Vagina (tissue), 2 donors: ENCODE measurements around the gene CFAP68. TPM values are rescaled to one million over a fixed set of nuclear protein-coding genes. Genes with fewer than 3 reads are reported as not detected.

Experiments used
- DNase-seq, 2 donors: peaks; one replicate each; pipeline ENCODE4 v3.0.0-alpha.2; 2017; ENCODE audit errors: extremely low spot score in 2 of 2
- H3K27ac ChIP-seq: fragments of 200-600 bp; sonication (generic); one replicate; pipeline ENCODE4 v1.5.1; 2019
- H3K27me3 ChIP-seq: fragments of 200-600 bp; sonication (generic); one replicate; pipeline ENCODE4 v1.5.1; 2019
- H3K36me3 ChIP-seq, 2 donors: fragments of 200-600 bp; sonication (generic); one replicate each; pipeline ENCODE4 v1.5.1; 2017 to 2019
- H3K4me1 ChIP-seq: fragments of 200-600 bp; sonication (generic); one replicate; pipeline ENCODE4 v1.5.1; 2019
- H3K4me3 ChIP-seq, 2 donors: fragments of 200-600 bp; sonication (generic); 1 replicate in 1 of 2; 2 replicates in 1 of 2; pipeline ENCODE4 v1.5.1; 2016 to 2019
- H3K9me3 ChIP-seq: fragments of 200-600 bp; sonication (generic); one replicate; pipeline ENCODE4 v1.5.1; 2019
- POLR2A ChIP-seq, 2 donors: fragments of 450-650 bp; IDR thresholded peaks; one replicate each; pipeline ENCODE4 v1.6.1; 2017; ENCODE audit warnings: antibody characterized with exemption in 2 of 2, mild to moderate bottlenecking in 2 of 2, moderate library complexity in 2 of 2
- POLR2AphosphoS5 ChIP-seq, 2 donors: sonication (generic); formaldehyde crosslinking; IDR thresholded peaks; one replicate each; pipeline ENCODE4 v1.9.0; 2017; ENCODE audit warnings: antibody characterized with exemption in 2 of 2, mild to moderate bottlenecking in 2 of 2, low read depth in 1 of 2; ENCODE audit not compliant: insufficient read depth in 1 of 2
- intact Hi-C: fragments of 100-400 bp; cut with DNase I; formaldehyde crosslinking; loops from one replicate; pipeline ENCODE4 v1.15.1; 2023
- total RNA-seq: library from RNA; depleted of rRNA; stranded (reverse); fragments of >200 nt; gene quantifications from one replicate; pipeline ENCODE4 v1.2.3, GENCODE V29; 2016
- TF ChIP-seq, protein P1 (sequence below), 3 experiments: fragments of 450-650 bp in 2 of 3; fragments of 200-600 bp in 1 of 3; sonication (generic) in 1 of 3; IDR thresholded peaks; one replicate each; pipeline ENCODE4 v1.5.1; 2017 to 2019; ENCODE audit warnings: antibody characterized with exemption in 3 of 3, mild to moderate bottlenecking in 2 of 3, moderate library complexity in 2 of 3

The CFAP68 gene
- total RNA-seq, 1 donor from 2014 or later: 22.6 TPM

DNA sequence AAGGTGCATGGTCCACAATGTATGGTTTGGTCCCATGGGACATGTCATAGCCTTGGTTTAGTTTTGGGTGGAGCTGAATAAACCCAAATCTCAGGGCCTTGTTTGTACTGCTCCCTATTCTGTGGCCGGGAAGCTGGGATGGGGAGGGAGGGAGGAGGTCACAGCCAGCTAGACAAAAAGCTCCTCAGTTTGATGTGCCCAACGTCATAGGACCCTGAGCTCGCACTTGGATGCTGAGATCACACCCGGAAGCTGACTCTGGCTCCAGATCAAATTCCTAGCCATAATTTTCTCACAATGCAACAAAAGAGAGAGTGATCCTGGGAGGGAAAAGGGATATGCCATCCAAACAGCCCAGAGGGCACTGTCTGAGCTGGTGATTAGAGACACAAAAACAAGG, 34.7 kb downstream of the CFAP68 start:
- H3K9me3 ChIP-seq: no peaks in the 10 kb centered on the region
- TF ChIP-seq, protein P1, sequence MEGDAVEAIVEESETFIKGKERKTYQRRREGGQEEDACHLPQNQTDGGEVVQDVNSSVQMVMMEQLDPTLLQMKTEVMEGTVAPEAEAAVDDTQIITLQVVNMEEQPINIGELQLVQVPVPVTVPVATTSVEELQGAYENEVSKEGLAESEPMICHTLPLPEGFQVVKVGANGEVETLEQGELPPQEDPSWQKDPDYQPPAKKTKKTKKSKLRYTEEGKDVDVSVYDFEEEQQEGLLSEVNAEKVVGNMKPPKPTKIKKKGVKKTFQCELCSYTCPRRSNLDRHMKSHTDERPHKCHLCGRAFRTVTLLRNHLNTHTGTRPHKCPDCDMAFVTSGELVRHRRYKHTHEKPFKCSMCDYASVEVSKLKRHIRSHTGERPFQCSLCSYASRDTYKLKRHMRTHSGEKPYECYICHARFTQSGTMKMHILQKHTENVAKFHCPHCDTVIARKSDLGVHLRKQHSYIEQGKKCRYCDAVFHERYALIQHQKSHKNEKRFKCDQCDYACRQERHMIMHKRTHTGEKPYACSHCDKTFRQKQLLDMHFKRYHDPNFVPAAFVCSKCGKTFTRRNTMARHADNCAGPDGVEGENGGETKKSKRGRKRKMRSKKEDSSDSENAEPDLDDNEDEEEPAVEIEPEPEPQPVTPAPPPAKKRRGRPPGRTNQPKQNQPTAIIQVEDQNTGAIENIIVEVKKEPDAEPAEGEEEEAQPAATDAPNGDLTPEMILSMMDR (IDR thresholded peaks at IDR 0.05): no peak
- peak in 1 of 2 donors; percentile 52 for TF ChIP-seq POLR2AphosphoS5 (IDR thresholded peaks at IDR 0.05; ENCODE audit: insufficient read depth in 1 of 2, low read depth in 1 of 2)
- peak in 1 of 2 donors; percentile 35 for TF ChIP-seq POLR2A (IDR thresholded peaks at IDR 0.05)
- no peaks in the 10 kb centered on the region for H3K27me3 ChIP-seq
- intact Hi-C loops: no loop called here
- no peak for DNase-seq
- H3K36me3 ChIP-seq: no peaks in the 10 kb centered on the region
- peak overlapping the region; percentile 58 to 69 for H3K4me3 ChIP-seq
- peaks cover 46% of the 10 kb centered on the region for H3K4me1 ChIP-seq
- H3K27ac ChIP-seq: peak overlapping the region; percentile 99

DNA sequence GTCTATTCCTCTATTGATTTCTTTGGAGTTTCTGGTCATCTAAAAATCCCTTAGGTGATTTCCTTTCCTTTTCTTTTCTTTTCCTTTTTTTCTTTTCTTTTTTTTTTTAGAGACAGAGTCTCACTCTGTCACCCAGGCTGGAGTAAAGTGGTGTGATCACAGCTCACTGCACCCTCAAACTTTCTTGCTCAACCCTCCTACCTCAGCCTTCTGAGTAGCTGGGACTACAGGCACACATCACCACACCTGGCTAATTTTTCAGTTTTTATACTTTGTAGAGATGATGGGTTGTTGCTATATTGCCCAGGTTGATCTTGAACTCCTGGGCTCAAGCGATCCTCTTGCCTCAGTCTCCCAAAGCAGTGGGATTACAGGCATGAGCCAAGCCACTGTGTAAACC, 37.4 kb downstream of the CFAP68 start:
- TF ChIP-seq POLR2AphosphoS5 (IDR thresholded peaks at IDR 0.05; ENCODE audit: insufficient read depth in 1 of 2, low read depth in 1 of 2) (no peak), POLR2A (IDR thresholded peaks at IDR 0.05) (no peak)
- TF ChIP-seq, protein P1 (IDR thresholded peaks at IDR 0.05): no peak

DNA sequence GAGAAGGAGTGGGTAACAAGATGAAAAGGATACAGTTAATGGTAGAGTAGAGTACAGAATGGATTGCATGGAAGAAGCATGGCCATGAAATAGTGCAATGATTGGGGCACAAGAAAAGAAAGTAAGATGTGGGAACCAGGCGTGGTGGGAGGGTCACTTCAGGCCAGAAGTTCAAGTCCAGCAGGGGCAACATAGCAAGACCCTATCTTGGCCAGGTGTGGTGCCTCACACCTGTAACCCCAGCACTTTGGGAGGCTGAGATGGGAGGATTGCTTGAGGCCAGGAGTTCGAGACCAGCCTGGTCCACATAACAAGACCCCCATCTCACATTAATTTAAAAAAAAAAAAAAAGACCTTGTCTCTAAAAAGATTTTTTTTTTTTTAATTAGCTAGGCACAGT, 38.0 kb downstream of the CFAP68 start:
- H3K36me3 ChIP-seq: no peaks in the 10 kb centered on the region
- no peak overlapping the region for H3K27ac ChIP-seq
- H3K4me1 ChIP-seq: peaks cover 25% of the 10 kb centered on the region
- no peaks in the 10 kb centered on the region for H3K27me3 ChIP-seq
- no peak overlapping the region for H3K4me3 ChIP-seq
- H3K9me3 ChIP-seq: no peaks in the 10 kb centered on the region
- no peak for DNase-seq
- intact Hi-C loops: no loop called here
- no peak for TF ChIP-seq POLR2A (IDR thresholded peaks at IDR 0.05)
- no peak for TF ChIP-seq POLR2AphosphoS5 (IDR thresholded peaks at IDR 0.05; ENCODE audit: insufficient read depth in 1 of 2, low read depth in 1 of 2)
- TF ChIP-seq, protein P1 (IDR thresholded peaks at IDR 0.05): no peak

More for the DNA sequence above, 37.4 kb downstream of the CFAP68 start:
- no peak overlapping the region for H3K4me3 ChIP-seq
- no peaks in the 10 kb centered on the region for H3K9me3 ChIP-seq
- H3K27ac ChIP-seq: no peak overlapping the region
- no peaks in the 10 kb centered on the region for H3K27me3 ChIP-seq
- intact Hi-C loops: no loop called here
- no peaks in the 10 kb centered on the region for H3K36me3 ChIP-seq
- peaks cover 25% of the 10 kb centered on the region for H3K4me1 ChIP-seq
- no peak for DNase-seq

DNA sequence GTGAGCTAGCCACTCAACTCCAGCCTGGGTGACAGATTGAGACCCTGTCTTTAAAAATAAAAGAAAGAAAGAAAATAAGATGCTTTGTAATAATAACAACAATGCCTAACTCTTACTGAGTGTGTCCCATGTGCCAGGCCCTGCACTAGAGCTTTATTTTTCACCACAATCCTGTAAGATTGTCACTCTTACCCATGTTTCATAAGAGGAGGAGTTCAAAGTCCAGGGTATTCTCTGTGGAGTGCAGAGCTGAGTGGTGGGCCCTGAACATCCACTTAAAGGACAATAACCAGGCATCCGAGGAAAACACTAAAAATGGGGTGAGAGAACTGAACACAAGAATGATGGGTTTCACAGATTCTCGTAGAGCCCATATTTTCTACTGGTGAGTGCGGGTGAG, 38.4 kb downstream of the CFAP68 start:
- H3K9me3 ChIP-seq: no peaks in the 10 kb centered on the region
- TF ChIP-seq, protein P1 (IDR thresholded peaks at IDR 0.05): no peak
- no peak for TF ChIP-seq POLR2AphosphoS5 (IDR thresholded peaks at IDR 0.05; ENCODE audit: insufficient read depth in 1 of 2, low read depth in 1 of 2)
- TF ChIP-seq POLR2A (IDR thresholded peaks at IDR 0.05): no peak

DNA sequence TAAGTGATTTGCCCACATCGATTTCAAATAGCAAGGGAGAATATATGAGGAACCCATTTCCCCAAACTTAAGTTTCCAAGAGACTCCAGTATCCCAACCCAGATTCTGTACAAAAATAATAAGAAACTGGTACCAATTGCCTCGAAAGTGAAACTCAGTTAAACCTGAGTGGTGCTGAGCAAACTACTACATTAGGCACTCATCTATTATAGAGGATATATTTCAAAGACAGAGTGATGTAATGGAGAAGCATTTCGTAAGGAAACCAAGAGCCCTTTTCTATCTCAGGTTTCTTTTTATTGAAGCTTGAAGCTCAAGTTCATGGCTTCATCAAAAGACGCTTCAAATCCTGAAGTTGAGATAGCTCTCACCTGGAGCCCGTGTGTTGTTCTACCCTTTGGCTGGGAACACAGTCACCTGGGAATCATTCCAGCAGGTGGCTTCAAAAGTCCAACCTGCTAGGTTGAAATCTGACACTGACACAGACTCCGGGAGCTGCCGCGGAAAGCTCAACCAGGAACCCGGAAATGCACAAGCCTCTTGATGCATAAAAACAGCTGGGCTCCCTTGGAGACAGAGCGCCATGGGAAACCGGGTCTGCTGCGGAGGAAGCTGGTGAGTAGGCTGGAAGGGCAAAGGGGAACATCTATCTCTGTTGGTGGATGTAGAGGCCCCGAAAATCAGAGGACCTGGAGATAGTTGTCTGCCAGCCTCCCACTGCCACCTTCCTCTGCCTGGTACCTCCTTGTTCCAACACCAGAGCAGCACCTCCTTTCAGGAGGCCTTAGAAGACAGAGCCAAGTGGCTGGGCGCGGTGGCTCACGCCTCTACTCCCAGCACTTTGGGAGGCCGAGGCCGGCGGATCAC, 39.3 kb downstream of the CFAP68 start, which contains the start of gene C11orf52:
Gene C11orf52, plus strand, starts transcription at position 524 of the 867 bp plus-strand sequence. Its CDS starts 60 bp downstream, at position 584.
- Histone ChIP-seq H3K9me3 (no peaks in the 10 kb centered on the region), H3K27me3 (no peaks in the 10 kb centered on the region), H3K27ac (peak within 1 kb of the TSS; percentile 50), H3K4me1 (peaks cover 32% of the 10 kb centered on the region), H3K4me3 (peak within 1 kb of the TSS in 1 of 2 donors; percentile 15), H3K36me3 (no peaks in the 10 kb centered on the region)
- intact Hi-C loops: no loop called here
- DNase-seq: no peak
- TF ChIP-seq POLR2AphosphoS5 (IDR thresholded peaks at IDR 0.05; ENCODE audit: insufficient read depth in 1 of 2, low read depth in 1 of 2): peak in 1 of 2 donors; percentile 54
- TF ChIP-seq, protein P1 (IDR thresholded peaks at IDR 0.05): no peak

More for the DNA sequence above, 38.4 kb downstream of the CFAP68 start:
- intact Hi-C loops: no loop called here
- Histone ChIP-seq H3K27ac (peak overlapping the region; percentile 50), H3K4me3 (no peak overlapping the region), H3K36me3 (no peaks in the 10 kb centered on the region), H3K4me1 (peaks cover 29% of the 10 kb centered on the region), H3K27me3 (no peaks in the 10 kb centered on the region)
- no peak for DNase-seq
